GM10248 (cell line): ENCODE results near the gene PSMC3IP.

Experiments used
- CTCF ChIA-PET: fragments of 300-600 bp; sonication (Branson Sonifier 250); formaldehyde crosslinking; extraction: SDS; loops from one replicate; lab custom pipeline; 2021; ENCODE audit warnings: antibody characterized with exemption; lab: Yijun Ruan, JAX
- POLR2A ChIA-PET: fragments of 350-650 bp; sonication (Branson Sonifier 250); formaldehyde crosslinking; extraction: SDS; loops from one replicate; lab custom pipeline; 2020; ENCODE audit warnings: antibody characterized with exemption; lab: Yijun Ruan, JAX
- DNase-seq: peaks from one replicate; pipeline ENCODE4 v3.0.0; 2012; ENCODE audit errors: extremely low spot score
- CTCF ChIP-seq: IDR thresholded peaks from 2 replicates; pipeline ENCODE4 v1.5.1; 2012; ENCODE audit warnings: mild to moderate bottlenecking, low read depth; ENCODE audit errors: extremely low read depth, missing control alignments, control extremely low read depth

Gene PSMC3IP

GRCh38 chr17:42527932-42528331 lies 49.6 kb downstream of the PSMC3IP start:
- POLR2A ChIA-PET = interaction anchor here (0.8 kb wide), 1 partner anchor 9 kb away, joined by 3 read pairs; the partner anchor contains the start of gene NAGLU
- TF ChIP-seq CTCF = no peak
- DNase-seq = no peak
- CTCF ChIA-PET = interaction anchor here (0.6 to 2.2 kb wide), 37 partner anchors 8 to 510 kb away, joined by 3 to 14 read pairs (median 5); partner anchors contain the start of genes CAVIN1, DNAJC7 and NAGLU

GRCh38 chr17:42526031-42526444 lies 51.5 kb downstream of the PSMC3IP start:
- no peak for TF ChIP-seq CTCF
- POLR2A ChIA-PET = no interaction called here
- CTCF ChIA-PET = interaction anchor here (0.6 to 2.2 kb wide), 9 partner anchors 8 to 202 kb away, joined by 3 to 14 read pairs (median 7); partner anchors contain the start of gene CAVIN1

GRCh38 chr17:42525221-42525620 lies 52.3 kb downstream of the PSMC3IP start:
- DNase-seq = no peak
- TF ChIP-seq CTCF = no peak
- POLR2A ChIA-PET = no interaction called here
- CTCF ChIA-PET = interaction anchor here (1.5 to 1.8 kb wide), 2 partner anchors 122 to 214 kb away, joined by 3 to 4 read pairs; no protein-coding TSS in a partner anchor

More at GRCh38 chr17:42526031-42526444, 51.5 kb downstream of the PSMC3IP start:
- DNase-seq = no peak

GRCh38 chr17:42522798-42523278 lies 54.7 kb downstream of the PSMC3IP start:
- POLR2A ChIA-PET = no interaction called here
- CTCF ChIA-PET = interaction anchor here (0.9 kb wide), 1 partner anchor 10 kb away, joined by 3 read pairs; no protein-coding TSS in a partner anchor
- DNase-seq = no peak
- no peak for TF ChIP-seq CTCF
